GM19463 (cell line): Measurements from ENCODE around the gene IGF2.
"Not testable (repeated sequence)": the region's sequence is repeated elsewhere in the genome, so short reads cannot be mapped to it uniquely, and the experiment has no call there.

Experiments used
- ATAC-seq: cut with Tn5 transposase; IDR thresholded peaks from one replicate; pipeline ENCODE4 v1.9.1; 2021; ENCODE audit warnings: mild to moderate bottlenecking, moderate library complexity; ENCODE audit not compliant: unreplicated experiment

Gene IGF2

DNA sequence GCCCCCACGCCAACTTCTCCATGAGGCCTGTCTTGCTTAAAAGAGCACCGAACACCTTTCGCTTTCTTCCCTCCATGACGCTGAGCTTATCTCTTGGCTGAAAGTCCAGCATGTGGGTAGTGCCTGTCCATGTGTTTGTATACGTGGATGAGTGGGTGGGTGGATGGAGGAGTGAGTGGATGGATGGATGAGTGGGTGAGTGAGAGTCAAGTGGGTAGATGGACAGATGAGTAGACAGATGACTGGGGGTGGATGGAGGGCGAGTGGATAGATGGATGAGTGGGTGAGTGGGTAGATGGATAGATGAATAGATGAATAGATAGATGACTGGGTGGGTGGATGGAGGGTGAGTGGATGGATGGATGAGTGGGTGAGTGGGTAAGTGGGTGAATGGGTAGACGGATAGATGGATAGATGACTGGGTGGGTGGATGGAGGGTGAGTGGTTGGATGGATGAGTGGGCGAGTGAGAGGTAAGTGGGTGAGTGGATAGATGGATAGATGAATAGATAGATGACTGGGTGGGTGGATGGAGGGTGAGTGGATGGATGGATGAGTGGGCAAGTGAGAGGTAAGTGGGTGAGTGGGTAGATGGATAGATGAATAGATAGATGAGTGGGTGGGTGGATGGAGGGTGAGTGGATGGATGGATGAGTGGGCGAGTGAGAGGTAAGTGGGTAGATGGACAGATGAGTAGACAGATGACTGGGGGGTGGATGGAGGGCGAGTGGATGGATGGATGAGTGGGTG is 14.3 kb downstream of the IGF2 start:
- ATAC-seq = not testable (repeated sequence)

DNA sequence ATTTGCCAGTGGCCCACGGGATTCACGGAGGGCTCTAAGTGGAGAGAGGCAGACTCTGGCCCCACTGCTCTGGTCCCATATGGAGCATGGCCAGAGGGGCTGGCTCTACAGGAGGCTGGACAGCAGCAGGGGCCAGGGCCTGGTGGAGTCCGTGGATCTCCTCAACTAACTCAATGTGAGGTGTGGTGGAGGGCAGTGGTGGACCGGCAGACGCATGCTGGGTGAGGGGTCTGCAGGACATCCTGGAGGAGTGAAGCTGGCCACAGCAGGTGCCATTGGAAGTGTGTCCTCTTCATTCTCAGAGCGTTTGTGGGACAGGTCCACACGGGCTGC is 15.6 kb downstream of the IGF2 start:
- ATAC-seq = no peak

DNA sequence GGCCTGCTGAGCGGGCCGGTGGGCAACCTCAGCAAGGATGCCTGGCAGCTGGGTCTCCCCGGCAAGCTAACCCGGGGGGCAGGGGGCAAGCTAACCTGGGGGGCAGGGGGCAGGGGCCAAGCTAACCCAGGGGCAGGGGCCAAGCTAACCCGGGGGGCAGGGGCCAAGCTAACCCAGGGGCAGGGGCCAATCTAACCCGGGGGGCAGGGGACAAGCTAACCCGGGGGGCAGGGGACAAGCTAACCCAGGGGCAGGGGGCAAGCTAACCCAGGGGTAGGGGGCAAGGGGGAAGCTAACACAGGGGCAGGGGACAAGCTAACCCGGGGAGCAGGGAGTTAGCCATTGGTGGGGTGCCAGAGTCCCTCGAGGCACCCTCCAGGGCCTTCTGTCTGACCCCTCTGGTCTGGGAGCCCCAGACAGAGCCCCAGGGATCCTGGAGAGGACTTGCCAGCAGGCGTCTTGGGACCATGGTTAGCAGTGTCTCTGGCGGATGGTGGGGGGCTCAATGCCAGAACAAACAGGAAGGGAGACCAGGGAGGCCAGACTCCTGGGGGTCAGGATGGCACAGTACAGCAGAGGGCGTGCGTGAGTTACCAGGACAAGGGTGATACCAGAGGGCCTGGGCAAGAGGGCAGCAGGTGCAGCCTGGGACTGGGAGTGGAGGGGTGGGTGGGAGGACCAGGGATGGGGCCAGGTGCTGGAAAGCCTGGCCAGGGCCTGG is 16.1 kb downstream of the IGF2 start:
- no peak for ATAC-seq

- no peak for ATAC-seq
Observed at GRCh38 chr11:2122222-2122906, 16.8 kb downstream of the IGF2 start.

GRCh38 chr11:2121227-2122130 is 17.7 kb downstream of the IGF2 start:
- no peak for ATAC-seq

DNA sequence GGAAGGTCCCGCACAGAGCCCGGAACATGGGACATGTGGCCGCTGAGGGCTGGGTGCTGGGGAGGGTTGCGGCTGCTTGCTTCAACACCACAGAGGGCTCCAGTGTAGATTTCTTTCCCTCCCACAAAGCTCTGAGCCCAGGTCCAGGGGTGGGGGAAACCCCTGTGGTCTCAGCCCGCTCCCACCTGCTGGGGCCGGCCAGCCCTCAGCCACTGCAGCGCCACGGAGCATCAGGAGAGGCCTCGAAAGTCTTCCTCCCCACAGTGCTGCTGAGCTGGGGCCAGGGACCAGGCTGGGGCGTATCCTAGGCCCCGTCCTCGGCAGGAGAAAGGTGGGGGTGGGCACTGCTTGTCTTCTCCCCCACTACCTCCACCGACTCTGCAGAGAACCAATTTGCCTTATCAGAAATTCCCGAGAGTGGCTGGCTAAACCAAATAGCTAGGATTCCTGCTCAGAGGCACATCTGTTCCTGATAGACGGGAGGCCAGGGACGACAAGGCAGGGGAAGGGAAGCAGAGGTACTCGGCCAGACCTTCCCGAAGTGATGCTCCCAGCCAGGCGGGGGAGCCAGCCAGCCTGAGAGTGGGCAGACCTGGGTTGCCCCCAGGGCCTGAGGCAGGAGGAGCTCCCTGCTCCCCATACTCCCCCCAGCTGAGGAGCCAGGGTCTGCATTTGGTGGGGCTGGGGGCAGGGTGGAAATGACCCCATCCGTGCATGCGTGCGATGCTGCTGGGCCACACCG is 18.7 kb downstream of the IGF2 start:
- no peak for ATAC-seq

DNA sequence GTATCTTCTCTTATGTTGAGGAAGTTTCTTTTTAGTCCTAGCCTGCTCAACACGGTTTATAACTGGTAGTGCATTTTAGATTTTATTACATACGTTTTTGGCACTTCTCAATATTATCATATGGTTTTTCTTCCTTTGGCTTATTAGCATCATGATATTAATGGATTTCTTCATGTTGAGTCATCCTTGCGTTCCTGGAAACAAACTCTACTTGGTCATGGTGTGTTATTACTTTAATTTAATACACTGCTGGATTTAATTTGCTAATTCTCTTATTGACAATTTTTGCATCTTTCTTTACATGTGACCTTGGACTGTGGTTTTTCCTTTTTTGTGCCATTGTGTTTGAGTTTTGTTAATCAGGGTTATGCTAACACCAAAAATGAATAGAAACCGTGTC is 20.5 kb downstream of the IGF2 start:
- ATAC-seq = no peak

DNA sequence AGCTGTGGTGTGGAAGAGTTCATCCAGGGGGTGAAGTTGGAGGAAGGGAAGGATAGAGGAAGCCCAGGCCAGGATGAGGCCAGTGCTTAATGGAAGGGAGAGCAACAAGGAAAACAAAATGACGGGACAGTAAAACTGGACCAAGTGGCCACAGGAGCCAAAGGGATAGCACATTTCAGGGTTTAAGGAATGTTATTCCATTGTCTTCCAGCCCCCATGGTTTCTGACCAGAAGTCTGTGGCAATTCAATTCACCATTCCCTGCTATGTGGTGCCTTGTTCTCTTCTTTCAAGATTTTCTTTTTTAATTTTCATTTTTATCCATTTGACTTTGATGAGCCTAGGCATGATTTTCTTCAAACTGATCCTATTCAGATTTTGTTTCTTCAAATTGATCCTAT is 22.5 kb downstream of the IGF2 start:
- no peak for ATAC-seq

DNA sequence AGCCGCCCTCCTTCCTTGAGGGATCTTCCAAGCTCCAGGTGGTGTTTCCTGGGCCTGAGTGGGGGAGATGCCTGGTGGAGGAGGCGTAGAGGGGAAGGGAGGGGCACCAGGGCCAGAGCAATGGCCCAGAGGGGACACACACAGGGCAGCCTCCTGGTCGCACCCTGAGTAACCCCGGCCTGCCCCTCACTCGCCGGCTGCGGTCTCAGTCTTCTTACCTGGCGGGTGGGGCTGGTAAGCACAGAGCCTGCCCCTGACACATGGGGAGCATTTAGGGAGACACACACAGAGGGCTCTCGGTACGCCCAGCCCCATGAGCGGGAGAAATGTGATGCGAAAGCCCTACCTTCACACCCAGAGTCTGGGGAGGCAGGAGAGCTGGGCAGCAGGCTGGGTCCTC is 23.9 kb downstream of the IGF2 start:
- no peak for ATAC-seq

- ATAC-seq = no peak
Observed at GRCh38 chr11:2114430-2115241, 24.6 kb downstream of the IGF2 start.

- ATAC-seq = no peak
Observed at GRCh38 chr11:2113776-2114175, 25.4 kb downstream of the IGF2 start.

GRCh38 chr11:2110521-2110920 is 28.7 kb downstream of the IGF2 start:
- no peak for ATAC-seq

DNA sequence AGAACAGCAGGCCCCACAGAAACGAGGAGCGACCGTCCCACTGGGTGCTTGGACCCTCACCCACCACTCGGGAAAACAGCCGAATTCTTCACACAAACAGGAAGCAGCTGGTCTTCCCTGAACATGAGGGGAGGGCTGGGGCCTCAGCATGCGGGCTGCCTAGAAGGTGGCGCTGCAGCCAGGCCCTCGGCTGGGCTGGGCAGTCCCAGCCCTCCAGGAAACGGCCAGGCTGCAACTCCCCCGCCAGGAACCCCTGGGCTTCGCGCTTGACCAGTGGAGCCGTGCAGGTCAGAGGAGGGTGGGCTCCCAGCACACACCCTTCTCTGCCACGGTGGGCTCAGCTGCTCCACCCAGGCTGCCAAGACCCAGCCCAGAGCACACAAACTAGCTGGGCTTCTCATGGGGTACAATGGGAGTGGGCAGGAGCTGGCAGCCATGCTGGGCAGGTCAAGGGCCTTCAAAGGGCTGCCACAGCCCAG is 29.6 kb downstream of the IGF2 start:
- no peak for ATAC-seq

GRCh38 chr11:2108675-2109491 is 30.3 kb downstream of the IGF2 start:
- ATAC-seq = no peak

GRCh38 chr11:2107941-2108630 is 31.1 kb downstream of the IGF2 start:
- no peak for ATAC-seq

DNA sequence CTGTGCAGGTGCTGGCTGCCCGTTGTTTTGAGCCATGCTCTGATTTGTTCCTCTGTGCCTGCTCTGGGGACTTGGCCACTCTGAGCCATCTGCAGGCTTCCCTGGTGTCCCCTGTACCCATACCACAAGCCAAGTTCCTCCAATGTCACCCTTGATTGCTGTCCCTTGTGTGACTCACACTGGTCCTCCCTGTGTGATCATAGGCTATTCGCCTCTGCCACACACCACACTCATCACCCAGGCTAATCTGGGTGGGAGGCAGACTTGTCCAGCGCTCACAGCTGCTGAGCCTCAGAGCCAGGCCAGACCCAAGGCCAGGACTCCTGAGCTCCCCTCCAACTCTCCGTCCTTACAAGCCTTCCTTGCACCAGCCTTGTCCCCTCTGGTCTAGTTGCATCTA is 31.7 kb downstream of the IGF2 start:
- no peak for ATAC-seq

GRCh38 chr11:2106583-2107209 is 32.5 kb downstream of the IGF2 start:
- no peak for ATAC-seq

DNA sequence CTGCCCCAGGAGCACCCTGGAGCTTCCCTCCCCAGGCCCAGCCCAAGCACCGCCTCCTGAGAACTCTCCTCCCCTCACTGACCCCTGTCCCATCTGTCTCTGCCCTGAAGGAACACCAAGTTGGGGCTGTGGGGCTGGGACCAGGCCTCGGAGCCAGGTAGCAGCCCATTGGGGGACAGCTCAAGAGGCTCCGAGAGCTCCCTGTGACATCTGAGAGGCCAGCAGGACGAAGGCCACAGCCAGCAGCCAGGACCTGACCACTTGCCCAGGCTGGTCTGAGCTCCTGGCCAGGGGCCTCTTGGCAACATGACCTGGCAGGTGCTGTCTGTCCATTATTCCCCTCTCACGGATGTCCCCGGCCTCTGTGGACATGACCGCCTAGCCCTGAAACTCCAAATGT is 33.7 kb downstream of the IGF2 start:
- no peak for ATAC-seq
